ENCODE results near the gene MS4A10.

GRCh38 chr11:60750911-60751310 lies 34.2 kb upstream of the MS4A10 start:
- TF ChIP-seq CTCF (IDR thresholded peaks at IDR 0.05; ENCODE audit: borderline replicate concordance, extremely low read depth, low read length, poor library complexity, severe bottlenecking): no peak
- TF ChIP-seq EZH2 (IDR thresholded peaks at IDR 0.05; ENCODE audit: borderline replicate concordance, low read depth, low read length, severe bottlenecking): no peak

Measured in DND-41 (cell line).